HEK293 (cell line): Measurements from ENCODE around the gene ROPN1L.

Experiments
- ZNF239 ChIP-seq: fragments of 450-650 bp; formaldehyde crosslinking; IDR thresholded peaks from 2 replicates; pipeline ENCODE4 v1.5.1; 2016; ENCODE audit warnings: missing biosample characterization, missing genetic modification characterization
- ZNF510 ChIP-seq: fragments of 450-650 bp; formaldehyde crosslinking; IDR thresholded peaks from 2 replicates; pipeline ENCODE4 v1.5.1; 2018; ENCODE audit warnings: mild to moderate bottlenecking, missing genetic modification characterization, missing biosample characterization; ENCODE audit not compliant: insufficient replicate concordance
- ZSCAN30 ChIP-seq: fragments of 450-650 bp; IDR thresholded peaks from 2 replicates; pipeline ENCODE4 v1.5.1; 2018; ENCODE audit warnings: missing biosample characterization, mild to moderate bottlenecking, missing genetic modification characterization, moderate library complexity
- TF ChIP-seq, protein P1 (sequence below): fragments of 450-650 bp; formaldehyde crosslinking; IDR thresholded peaks from 2 replicates; pipeline ENCODE4 v1.5.1; 2016; ENCODE audit warnings: missing biosample characterization, missing genetic modification characterization
- TF ChIP-seq, protein P2 (sequence below): fragments of 450-650 bp; formaldehyde crosslinking; IDR thresholded peaks from 2 replicates; pipeline ENCODE4 v1.5.1; 2017; ENCODE audit warnings: missing biosample characterization, missing genetic modification characterization
- TF ChIP-seq, protein P3 (sequence below): fragments of 450-650 bp; formaldehyde crosslinking; IDR thresholded peaks from 2 replicates; pipeline ENCODE4 v1.5.1; 2016; ENCODE audit warnings: missing biosample characterization, missing genetic modification characterization

DNA sequence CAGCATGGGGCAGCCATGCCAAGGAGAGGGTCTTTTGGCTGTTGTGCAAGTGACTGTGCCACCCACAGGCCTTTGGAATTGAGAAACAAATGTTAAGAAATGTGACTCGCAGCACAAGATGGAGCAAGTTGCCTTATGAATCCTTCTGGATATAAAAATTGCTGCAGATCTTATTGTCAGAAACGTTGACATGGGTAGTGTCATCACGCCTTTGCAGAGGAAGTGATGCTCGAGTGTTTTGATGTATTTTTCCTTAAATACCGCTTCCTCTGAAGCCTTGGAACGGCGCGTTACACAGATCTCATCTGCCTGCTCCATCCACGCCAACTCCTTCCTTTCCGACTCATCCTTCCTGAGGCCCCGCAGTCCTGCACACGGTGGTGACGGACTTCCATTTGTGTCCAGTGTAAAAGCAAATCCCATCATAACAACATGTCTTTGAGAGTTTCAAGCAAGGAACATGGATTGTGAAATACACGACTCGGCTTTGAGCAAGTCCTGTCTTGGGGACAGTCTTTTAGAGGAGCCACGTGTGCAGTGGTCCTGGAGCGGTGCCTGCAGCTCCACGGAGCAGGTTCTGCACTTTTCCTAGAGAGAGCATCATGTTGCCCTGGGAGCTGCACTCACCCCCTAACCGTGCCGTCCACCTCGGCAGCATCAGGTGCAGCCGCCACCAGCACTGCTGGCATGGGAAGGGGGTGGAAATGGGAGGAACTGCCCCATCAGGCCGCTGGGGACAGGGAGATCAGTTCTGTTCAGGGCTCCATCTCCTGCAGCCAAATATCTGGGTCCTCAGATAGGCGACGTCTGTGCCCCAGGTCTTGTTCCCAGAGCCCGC, 15.1 kb downstream of the ROPN1L start:
- TF ChIP-seq, protein P1, sequence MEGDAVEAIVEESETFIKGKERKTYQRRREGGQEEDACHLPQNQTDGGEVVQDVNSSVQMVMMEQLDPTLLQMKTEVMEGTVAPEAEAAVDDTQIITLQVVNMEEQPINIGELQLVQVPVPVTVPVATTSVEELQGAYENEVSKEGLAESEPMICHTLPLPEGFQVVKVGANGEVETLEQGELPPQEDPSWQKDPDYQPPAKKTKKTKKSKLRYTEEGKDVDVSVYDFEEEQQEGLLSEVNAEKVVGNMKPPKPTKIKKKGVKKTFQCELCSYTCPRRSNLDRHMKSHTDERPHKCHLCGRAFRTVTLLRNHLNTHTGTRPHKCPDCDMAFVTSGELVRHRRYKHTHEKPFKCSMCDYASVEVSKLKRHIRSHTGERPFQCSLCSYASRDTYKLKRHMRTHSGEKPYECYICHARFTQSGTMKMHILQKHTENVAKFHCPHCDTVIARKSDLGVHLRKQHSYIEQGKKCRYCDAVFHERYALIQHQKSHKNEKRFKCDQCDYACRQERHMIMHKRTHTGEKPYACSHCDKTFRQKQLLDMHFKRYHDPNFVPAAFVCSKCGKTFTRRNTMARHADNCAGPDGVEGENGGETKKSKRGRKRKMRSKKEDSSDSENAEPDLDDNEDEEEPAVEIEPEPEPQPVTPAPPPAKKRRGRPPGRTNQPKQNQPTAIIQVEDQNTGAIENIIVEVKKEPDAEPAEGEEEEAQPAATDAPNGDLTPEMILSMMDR (tag by site-specific recombination): no peak
- TF ChIP-seq ZNF510: no peak
- no peak for TF ChIP-seq ZNF239
- TF ChIP-seq, protein P2, sequence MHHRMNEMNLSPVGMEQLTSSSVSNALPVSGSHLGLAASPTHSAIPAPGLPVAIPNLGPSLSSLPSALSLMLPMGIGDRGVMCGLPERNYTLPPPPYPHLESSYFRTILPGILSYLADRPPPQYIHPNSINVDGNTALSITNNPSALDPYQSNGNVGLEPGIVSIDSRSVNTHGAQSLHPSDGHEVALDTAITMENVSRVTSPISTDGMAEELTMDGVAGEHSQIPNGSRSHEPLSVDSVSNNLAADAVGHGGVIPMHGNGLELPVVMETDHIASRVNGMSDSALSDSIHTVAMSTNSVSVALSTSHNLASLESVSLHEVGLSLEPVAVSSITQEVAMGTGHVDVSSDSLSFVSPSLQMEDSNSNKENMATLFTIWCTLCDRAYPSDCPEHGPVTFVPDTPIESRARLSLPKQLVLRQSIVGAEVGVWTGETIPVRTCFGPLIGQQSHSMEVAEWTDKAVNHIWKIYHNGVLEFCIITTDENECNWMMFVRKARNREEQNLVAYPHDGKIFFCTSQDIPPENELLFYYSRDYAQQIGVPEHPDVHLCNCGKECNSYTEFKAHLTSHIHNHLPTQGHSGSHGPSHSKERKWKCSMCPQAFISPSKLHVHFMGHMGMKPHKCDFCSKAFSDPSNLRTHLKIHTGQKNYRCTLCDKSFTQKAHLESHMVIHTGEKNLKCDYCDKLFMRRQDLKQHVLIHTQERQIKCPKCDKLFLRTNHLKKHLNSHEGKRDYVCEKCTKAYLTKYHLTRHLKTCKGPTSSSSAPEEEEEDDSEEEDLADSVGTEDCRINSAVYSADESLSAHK (tag by site-specific recombination): no peak
- TF ChIP-seq, protein P3, sequence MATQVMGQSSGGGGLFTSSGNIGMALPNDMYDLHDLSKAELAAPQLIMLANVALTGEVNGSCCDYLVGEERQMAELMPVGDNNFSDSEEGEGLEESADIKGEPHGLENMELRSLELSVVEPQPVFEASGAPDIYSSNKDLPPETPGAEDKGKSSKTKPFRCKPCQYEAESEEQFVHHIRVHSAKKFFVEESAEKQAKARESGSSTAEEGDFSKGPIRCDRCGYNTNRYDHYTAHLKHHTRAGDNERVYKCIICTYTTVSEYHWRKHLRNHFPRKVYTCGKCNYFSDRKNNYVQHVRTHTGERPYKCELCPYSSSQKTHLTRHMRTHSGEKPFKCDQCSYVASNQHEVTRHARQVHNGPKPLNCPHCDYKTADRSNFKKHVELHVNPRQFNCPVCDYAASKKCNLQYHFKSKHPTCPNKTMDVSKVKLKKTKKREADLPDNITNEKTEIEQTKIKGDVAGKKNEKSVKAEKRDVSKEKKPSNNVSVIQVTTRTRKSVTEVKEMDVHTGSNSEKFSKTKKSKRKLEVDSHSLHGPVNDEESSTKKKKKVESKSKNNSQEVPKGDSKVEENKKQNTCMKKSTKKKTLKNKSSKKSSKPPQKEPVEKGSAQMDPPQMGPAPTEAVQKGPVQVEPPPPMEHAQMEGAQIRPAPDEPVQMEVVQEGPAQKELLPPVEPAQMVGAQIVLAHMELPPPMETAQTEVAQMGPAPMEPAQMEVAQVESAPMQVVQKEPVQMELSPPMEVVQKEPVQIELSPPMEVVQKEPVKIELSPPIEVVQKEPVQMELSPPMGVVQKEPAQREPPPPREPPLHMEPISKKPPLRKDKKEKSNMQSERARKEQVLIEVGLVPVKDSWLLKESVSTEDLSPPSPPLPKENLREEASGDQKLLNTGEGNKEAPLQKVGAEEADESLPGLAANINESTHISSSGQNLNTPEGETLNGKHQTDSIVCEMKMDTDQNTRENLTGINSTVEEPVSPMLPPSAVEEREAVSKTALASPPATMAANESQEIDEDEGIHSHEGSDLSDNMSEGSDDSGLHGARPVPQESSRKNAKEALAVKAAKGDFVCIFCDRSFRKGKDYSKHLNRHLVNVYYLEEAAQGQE: no peak
- no peak for TF ChIP-seq ZSCAN30 (tag by site-specific recombination)
